Heart left ventricle (tissue), 16 donors: ENCODE results near the gene BAG1. TPM values are rescaled to one million over a fixed set of nuclear protein-coding genes. Genes with fewer than 3 reads are reported as not detected.

ENCODE experiments used
- ATAC-seq, 4 donors: fragments of 200-7000 bp; cut with Tn5 transposase; one replicate each; pipeline ENCODE4 v1.9.1; 2020 to 2022; ENCODE audit warnings: moderate library complexity in 4 of 4, mild to moderate bottlenecking in 3 of 4, moderate number of reproducible peaks in 1 of 4
- DNase-seq, 5 donors: peaks; one replicate each; pipeline ENCODE4 v3.0.0-alpha.2; 2020
- H3K27ac ChIP-seq, 12 donors: fragments of 200-600 bp; sonication (generic) in 4 of 12; one replicate each; pipeline versions ENCODE4 v1.5.0 to v1.8.0; 2016 to 2022; ENCODE audit warnings: mild to moderate bottlenecking in 2 of 12
- H3K27me3 ChIP-seq, 9 donors: fragments of 200-600 bp; sonication (generic) in 2 of 9; one replicate each; pipeline versions ENCODE4 v1.5.1 to v1.8.0; 2016 to 2022; ENCODE audit warnings: mild to moderate bottlenecking in 3 of 9
- H3K36me3 ChIP-seq, 9 donors: fragments of 200-600 bp; sonication (generic) in 2 of 9; one replicate each; pipeline versions ENCODE4 v1.5.0 to v1.8.0; 2018 to 2022; ENCODE audit warnings: mild to moderate bottlenecking in 2 of 9
- H3K4me1 ChIP-seq, 12 donors: fragments of 200-600 bp; sonication (generic) in 4 of 12; one replicate each; pipeline versions ENCODE4 v1.5.0 to v1.8.0; 2016 to 2022; ENCODE audit warnings: mild to moderate bottlenecking in 3 of 12
- H3K4me3 ChIP-seq, 12 donors: fragments of 200-600 bp; sonication (generic) in 4 of 12; one replicate each; pipeline versions ENCODE4 v1.5.0 to v1.8.0; 2017 to 2022; ENCODE audit warnings: mild to moderate bottlenecking in 9 of 12, moderate library complexity in 4 of 12
- H3K9me3 ChIP-seq, 12 donors: fragments of 200-600 bp; sonication (generic) in 4 of 12; one replicate each; pipeline versions ENCODE4 v1.5.0 to v1.8.0; 2016 to 2022; ENCODE audit warnings: mild to moderate bottlenecking in 1 of 12
- CTCF ChIP-seq, 12 donors: fragments of 200-600 bp; sonication (generic) in 4 of 12; IDR thresholded peaks; one replicate each; pipeline versions ENCODE4 v1.5.0 to v1.8.0; 2018 to 2022; ENCODE audit warnings: antibody characterized with exemption in 12 of 12, mild to moderate bottlenecking in 5 of 12
- POLR2A ChIP-seq, 2 donors: fragments of 450-650 bp; IDR thresholded peaks; one replicate each; pipeline ENCODE4 v1.6.1; 2017; ENCODE audit warnings: antibody characterized with exemption in 2 of 2, mild to moderate bottlenecking in 2 of 2, moderate library complexity in 2 of 2
- WGBS, 4 donors: extraction: QIAGEN DNeasy Blood & Tissue Kit in 2 of 4; methylation state at CpG; one replicate each; pipeline versions ENCODE4 v1.1.5 to v1.1.7; 2013 to 2018; 5-methylcytosine and 5-hydroxymethylcytosine counted together
- intact Hi-C, 10 donors: fragments of 100-400 bp; cut with DNase I; formaldehyde crosslinking; loops; one replicate each; pipeline versions ENCODE4 v1.11.1 to v1.14.2; 2022
- polyA plus RNA-seq, 2 donors: library from polyadenylated mRNA; stranded (reverse); fragments of 200-250 nt; gene quantifications; one replicate each; pipeline ENCODE4 v1.2.3, GENCODE V29; 2013
- total RNA-seq, 9 donors: library from RNA; depleted of rRNA in 2 of 9; stranded (reverse); fragments of >200 nt in 2 of 9; fragmentation: NEBNext Ultra II Directional in 3 of 9; extraction: Animal tissue kit (Norgen Biotek cat#: 25700) in 3 of 9; gene quantifications; one replicate each; pipeline versions ENCODE4 v1.1.0 to v1.2.4, GENCODE V29; 2016 to 2023
- donor health status: ischemic (EF 13 %, LVEDD 7.1; RV severe dilation, severe dysfunction).
- donor health status: healthy with polysubstance abuse.
- donor health status: DM: no; HTN: yes; CAD: no.
- donor health status: DM: no; HTN: no; CAD: no.
- donor health status: ischemic (EF 25% LVEDD 6.9; RV normal size, moderate dysfunction).
- donor health status: ischemic (EF 25% LVEDD 5.7; RV mildly dilated, moderate dysfunction).
- donor health status: healthy.
- donor health status: DM: yes; HTN: yes; CAD: no.
- donor health status: ischemic (EF 35%, LVEDD 5.7; RV mildly dilated, moderate dysfunction).
- donor health status: nonischemic (EF 11% LVEDD 7.7; RV severe dilation, severe dysfunction).
- donor health status: DM: yes; HTN: yes; CAD: no.
- donor health status: PGD.
- donor health status: ischemic (EF 29% LVEDD 5.4; RV normal size, mild dysfunction).
- donor health status: nonischemic (EF 23%, LVEDD 6.1; RV moderate dilation, normal function).

The BAG1 gene
- total and polyA plus RNA-seq, 11 donors, result 71.0 to 144 (median 112) TPM

DNA sequence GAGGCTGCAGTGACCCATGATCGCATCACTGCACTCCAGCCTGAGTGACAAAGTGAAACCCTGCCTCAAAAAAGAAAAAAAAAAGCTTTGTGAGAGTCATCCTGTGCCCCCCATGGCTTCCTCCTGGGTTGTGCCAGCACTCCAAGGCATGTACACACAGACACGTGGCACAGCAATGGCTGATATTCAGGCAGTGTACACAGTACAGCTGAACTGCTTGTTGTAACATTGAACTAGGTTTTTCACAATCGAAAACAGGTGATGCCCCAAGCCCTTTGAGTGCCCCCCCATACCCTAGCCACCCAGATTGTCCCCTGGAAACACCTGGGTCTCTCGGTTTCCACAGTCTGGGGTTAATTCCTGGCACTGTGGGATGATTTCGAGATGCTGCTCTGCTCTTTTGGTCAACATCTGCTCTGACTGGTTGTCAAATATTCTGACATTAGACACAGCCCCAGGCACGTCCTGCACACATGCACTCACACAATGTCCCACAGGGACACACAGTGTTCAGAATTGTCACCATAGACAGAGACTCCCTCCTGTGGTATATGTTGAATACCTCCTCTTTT is 15.3 kb downstream of the BAG1 start:
- intact Hi-C loops, result no loop called here
- TF ChIP-seq CTCF (IDR thresholded peaks at IDR 0.05), result no peak
- ATAC-seq (no peak), DNase-seq (peak in 1 of 5 donors; percentile 3)
- 81 to 87% (median 86%) methylated on average over 6 of the region's 6 CpGs for WGBS, 4 donors
- peaks cover 0 to 34% (median 29%) of the 10 kb centered on the region in 9 donors for H3K36me3 ChIP-seq
- no peaks in the 10 kb centered on the region for H3K9me3 ChIP-seq
- peaks cover 0 to 8% (median 0%) of the 10 kb centered on the region in 12 donors for H3K4me1 ChIP-seq
- H3K27me3 ChIP-seq, result no peaks in the 10 kb centered on the region
- no peak overlapping the region for H3K4me3 ChIP-seq
- no peak overlapping the region for H3K27ac ChIP-seq

- H3K9me3 ChIP-seq, result no peaks in the 10 kb centered on the region
- peaks cover 0 to 8% (median 0%) of the 10 kb centered on the region in 12 donors for H3K4me1 ChIP-seq
- 90 to 94% (median 93%) methylated on average over 3 of the region's 3 CpGs for WGBS, 4 donors
- no peak for TF ChIP-seq POLR2A (IDR thresholded peaks at IDR 0.05)
- TF ChIP-seq CTCF (IDR thresholded peaks at IDR 0.05), result no peak
- H3K36me3 ChIP-seq, result peaks cover 0 to 28% (median 23%) of the 10 kb centered on the region in 9 donors
- H3K4me3 ChIP-seq, result no peak overlapping the region
- no peaks in the 10 kb centered on the region for H3K27me3 ChIP-seq
- peak in 1 of 5 donors; percentile 9 for DNase-seq
- no peak for ATAC-seq
- intact Hi-C loops, result no loop called here
- H3K27ac ChIP-seq, result no peak overlapping the region
Observed at GRCh38 chr9:33248606-33249005, 15.9 kb downstream of the BAG1 start.

GRCh38 chr9:33246269-33246860 is 18.1 kb downstream of the BAG1 start:
- no peaks in the 10 kb centered on the region for H3K27me3 ChIP-seq
- TF ChIP-seq CTCF (IDR thresholded peaks at IDR 0.05) (no peak), POLR2A (IDR thresholded peaks at IDR 0.05) (no peak)
- intact Hi-C loops, result no loop called here
- no peak overlapping the region for H3K27ac ChIP-seq
- WGBS, 4 donors, result 90 to 94% (median 92%) methylated on average over 9 of the region's 9 CpGs
- peaks cover 0 to 8% (median 0%) of the 10 kb centered on the region in 12 donors for H3K4me1 ChIP-seq
- no peaks in the 10 kb centered on the region for H3K9me3 ChIP-seq
- H3K36me3 ChIP-seq, result peaks cover 0 to 12% (median 5%) of the 10 kb centered on the region in 9 donors
- no peak overlapping the region for H3K4me3 ChIP-seq
- DNase-seq (no peak), ATAC-seq (no peak)

GRCh38 chr9:33245341-33245740 is 19.2 kb downstream of the BAG1 start:
- ATAC-seq, result no peak
- no peak overlapping the region for H3K27ac ChIP-seq
- H3K4me1 ChIP-seq, result peaks cover 0 to 2% (median 0%) of the 10 kb centered on the region in 12 donors
- H3K36me3 ChIP-seq, result peaks cover 0 to 12% (median 2%) of the 10 kb centered on the region in 9 donors
- DNase-seq, result no peak
- intact Hi-C loops, result no loop called here
- no peaks in the 10 kb centered on the region for H3K9me3 ChIP-seq
- no peak overlapping the region for H3K4me3 ChIP-seq
- H3K27me3 ChIP-seq, result no peaks in the 10 kb centered on the region
- 91 to 100% (median 95%) methylated on average over 2 of the region's 2 CpGs for WGBS, 4 donors
- TF ChIP-seq POLR2A (IDR thresholded peaks at IDR 0.05) (no peak), CTCF (IDR thresholded peaks at IDR 0.05) (no peak)
